ENCODE data around the gene LRRC63.
A peak's percentile ranks its signal among the peaks of the same experiment; 100 is the strongest.
"Not testable (repeated sequence)": the region's sequence is repeated elsewhere in the genome, so short reads cannot be mapped to it uniquely, and the experiment has no call there.

LRRC63 gene

GRCh38 chr13:46181840-46182490, 29.8 kb upstream of the LRRC63 start, which contains the start of gene LCP1:
TSS of gene LCP1 (minus strand) at chr13:46182177. CDS start at chr13:46159662, 22,515 bp downstream.
- peak; percentile 52 to 53 for DNase-seq (ENCODE audit: low read depth in 2 of 2)

- no peak for DNase-seq (ENCODE audit: low read depth in 2 of 2)
Observed at GRCh38 chr13:46182491-46182877, 29.2 kb upstream of the LRRC63 start.

- DNase-seq (ENCODE audit: low read depth in 2 of 2): no peak
Observed at GRCh38 chr13:46183018-46183946, 28.4 kb upstream of the LRRC63 start.

GRCh38 chr13:46184277-46184699, 27.4 kb upstream of the LRRC63 start:
- peak; percentile 37 to 64 for DNase-seq (ENCODE audit: low read depth in 2 of 2)

GRCh38 chr13:46185634-46186033, 26.1 kb upstream of the LRRC63 start:
- DNase-seq (ENCODE audit: low read depth in 2 of 2): no peak

GRCh38 chr13:46192412-46192811, 19.3 kb upstream of the LRRC63 start:
- DNase-seq (ENCODE audit: low read depth in 2 of 2): no peak

- DNase-seq (ENCODE audit: low read depth in 2 of 2): no peak
Observed at GRCh38 chr13:46195016-46195415, 16.7 kb upstream of the LRRC63 start.

- no peak for DNase-seq (ENCODE audit: low read depth in 2 of 2)
Observed at GRCh38 chr13:46197299-46198048, 14.3 kb upstream of the LRRC63 start.

GRCh38 chr13:46198696-46199193, 13.0 kb upstream of the LRRC63 start:
- DNase-seq (ENCODE audit: low read depth in 2 of 2): no peak

GRCh38 chr13:46202188-46202795, 9.4 kb upstream of the LRRC63 start:
- no peak for DNase-seq (ENCODE audit: low read depth in 2 of 2)

- DNase-seq (ENCODE audit: low read depth in 2 of 2): no peak
Observed at GRCh38 chr13:46202966-46203365, 8.8 kb upstream of the LRRC63 start.

- DNase-seq (ENCODE audit: low read depth in 2 of 2): no peak
Observed at GRCh38 chr13:46206143-46206542, 5.6 kb upstream of the LRRC63 start.

- DNase-seq (ENCODE audit: low read depth in 2 of 2): no peak
Observed at GRCh38 chr13:46207828-46208227, 3.9 kb upstream of the LRRC63 start.

- DNase-seq (ENCODE audit: low read depth in 2 of 2): no peak
Observed at GRCh38 chr13:46210362-46211083, 1.2 kb upstream of the LRRC63 start.

- DNase-seq (ENCODE audit: low read depth in 2 of 2): no peak
Observed at GRCh38 chr13:46211116-46211482, 629 bp upstream of the LRRC63 start.

GRCh38 chr13:46213242-46213641, 1.5 kb downstream of the LRRC63 start:
- DNase-seq (ENCODE audit: low read depth in 2 of 2): no peak

GRCh38 chr13:46214741-46215140, 3.0 kb downstream of the LRRC63 start:
- not testable (repeated sequence) for DNase-seq (ENCODE audit: low read depth in 2 of 2)

GRCh38 chr13:46220234-46220633, 8.5 kb downstream of the LRRC63 start:
- DNase-seq (ENCODE audit: low read depth in 2 of 2): not testable (repeated sequence)

- DNase-seq (ENCODE audit: low read depth in 2 of 2): no peak
Observed at GRCh38 chr13:46229251-46229650, 17.5 kb downstream of the LRRC63 start.

- no peak for DNase-seq (ENCODE audit: low read depth in 2 of 2)
Observed at GRCh38 chr13:46232281-46232680, 20.6 kb downstream of the LRRC63 start.

GRCh38 chr13:46235286-46235685, 23.6 kb downstream of the LRRC63 start:
- no peak for DNase-seq (ENCODE audit: low read depth in 2 of 2)
